Transverse colon (tissue), 4 donors: ENCODE results near the gene CARD10. TPM values are rescaled to one million over a fixed set of nuclear protein-coding genes. Genes with fewer than 3 reads are reported as not detected.
"Not testable (repeated sequence)": the region's sequence is repeated elsewhere in the genome, so short reads cannot be mapped to it uniquely, and the experiment has no call there.

ENCODE experiments used
- DNase-seq: peaks from one replicate; pipeline ENCODE4 v3.0.0-alpha.2; 2019
- H3K27ac ChIP-seq, 4 donors: fragments of 200-600 bp; sonication (generic); 2 replicates each; pipeline ENCODE4 v1.5.1; 2016 to 2018; ENCODE audit warnings: inconsistent platforms in 4 of 4
- H3K27me3 ChIP-seq: fragments of 200-600 bp; sonication (generic); 2 replicates; pipeline ENCODE4 v1.5.1; 2017; ENCODE audit warnings: inconsistent platforms
- H3K36me3 ChIP-seq, 4 donors: fragments of 200-600 bp; sonication (generic); 2 replicates each; pipeline ENCODE4 v1.5.1; 2017 to 2019; ENCODE audit warnings: inconsistent platforms in 4 of 4
- H3K4me1 ChIP-seq, 4 donors: fragments of 200-600 bp; sonication (generic); 2 replicates each; pipeline ENCODE4 v1.5.1; 2017 to 2020; ENCODE audit warnings: inconsistent platforms in 4 of 4
- H3K4me3 ChIP-seq, 4 donors: fragments of 200-600 bp; sonication (generic); 1 replicate in 1 of 4; 2 replicates in 3 of 4; pipeline versions ENCODE4 v1.5.1 to v1.6.1; 2017 to 2019; ENCODE audit warnings: inconsistent platforms in 4 of 4
- H3K9me3 ChIP-seq, 2 donors: fragments of 200-600 bp; sonication (generic); 2 replicates each; pipeline ENCODE4 v1.5.1; 2017 to 2019; ENCODE audit warnings: inconsistent platforms in 2 of 2
- EP300 ChIP-seq: sonication (generic); formaldehyde crosslinking; IDR thresholded peaks from one replicate; pipeline ENCODE4 v1.6.1; 2017; ENCODE audit warnings: antibody characterized with exemption, low read depth
- POLR2A ChIP-seq: fragments of 450-650 bp; IDR thresholded peaks from one replicate; pipeline ENCODE4 v1.6.1; 2016; ENCODE audit warnings: antibody characterized with exemption, mild to moderate bottlenecking, moderate library complexity
- POLR2AphosphoS5 ChIP-seq, 3 donors: sonication (generic); formaldehyde crosslinking; IDR thresholded peaks; one replicate each; pipeline ENCODE4 v1.6.1; 2016; ENCODE audit warnings: antibody characterized with exemption in 3 of 3
- WGBS, 2 donors: methylation state at CpG; one replicate each; pipeline ENCODE4 v1.1.5; 2018; ENCODE audit warnings: low coverage in 1 of 2; 5-methylcytosine and 5-hydroxymethylcytosine counted together
- in situ Hi-C, 4 donors: fragments of 200-750 bp; cut with MboI; loops; one replicate each; pipeline versions ENCODE4 v1.15.0 to v1.15.1; 2017; ENCODE audit warnings: low sequenced_read_pairs in 3 of 4, low pct_ligation_motif_present in 1 of 4, low pct_unique_long_range_greater_than_20kb in 1 of 4
- intact Hi-C: fragments of 100-400 bp; cut with DNase I; formaldehyde crosslinking; loops from one replicate; pipeline ENCODE4 v1.15.1; 2023; ENCODE audit warnings: low total_unique reads
- total RNA-seq, 4 donors: library from RNA; depleted of rRNA; stranded (reverse); fragments of >200 nt; gene quantifications; one replicate each; pipeline ENCODE4 v1.1.0, GENCODE V29; 2016
- TF ChIP-seq, protein P1 (sequence below), 5 experiments: fragments of 200-600 bp in 3 of 5; fragments of 450-650 bp in 2 of 5; sonication (generic) in 3 of 5; IDR thresholded peaks; 1 replicate in 2 of 5; 2 replicates in 3 of 5; pipeline ENCODE4 v1.5.1; 2016 to 2017; ENCODE audit warnings: antibody characterized with exemption in 5 of 5, inconsistent platforms in 3 of 5, mild to moderate bottlenecking in 2 of 5, moderate library complexity in 1 of 5

CARD10 gene
- total RNA-seq, 4 donors from 2014 or later, result 46.3 to 166 (median 60.9) TPM

DNA sequence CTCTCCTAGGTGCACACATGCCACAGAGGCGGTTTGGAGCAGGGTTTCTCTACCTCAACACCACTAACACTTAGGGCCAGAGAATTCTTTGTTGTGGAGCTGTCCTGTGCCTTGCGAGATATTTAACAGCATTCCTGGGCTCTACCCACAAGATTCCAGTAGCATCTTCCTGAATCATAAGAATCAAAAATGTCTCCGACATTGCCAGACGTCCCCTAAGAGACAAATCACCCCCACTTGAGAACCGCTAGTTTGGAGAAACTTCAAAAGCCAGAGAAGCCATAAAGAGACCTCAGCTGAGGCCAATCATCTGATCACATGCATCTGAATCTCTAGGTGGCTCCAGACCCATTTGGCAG, 49.1 kb downstream of the CARD10 start:
- peaks cover 11% of the 10 kb centered on the region for H3K27me3 ChIP-seq
- 77 to 80% methylated on average over 2 to 5 of the region's 5 CpGs for WGBS, 2 donors
- no peak overlapping the region for H3K4me3 ChIP-seq
- H3K9me3 ChIP-seq, result no peaks in the 10 kb centered on the region
- intact Hi-C loops, result no loop called here
- no peak for DNase-seq
- no peak overlapping the region for H3K27ac ChIP-seq
- in situ Hi-C loops, result no loop called here
- H3K4me1 ChIP-seq, result no peaks in the 10 kb centered on the region
- H3K36me3 ChIP-seq, result no peaks in the 10 kb centered on the region
- TF ChIP-seq, protein P1, sequence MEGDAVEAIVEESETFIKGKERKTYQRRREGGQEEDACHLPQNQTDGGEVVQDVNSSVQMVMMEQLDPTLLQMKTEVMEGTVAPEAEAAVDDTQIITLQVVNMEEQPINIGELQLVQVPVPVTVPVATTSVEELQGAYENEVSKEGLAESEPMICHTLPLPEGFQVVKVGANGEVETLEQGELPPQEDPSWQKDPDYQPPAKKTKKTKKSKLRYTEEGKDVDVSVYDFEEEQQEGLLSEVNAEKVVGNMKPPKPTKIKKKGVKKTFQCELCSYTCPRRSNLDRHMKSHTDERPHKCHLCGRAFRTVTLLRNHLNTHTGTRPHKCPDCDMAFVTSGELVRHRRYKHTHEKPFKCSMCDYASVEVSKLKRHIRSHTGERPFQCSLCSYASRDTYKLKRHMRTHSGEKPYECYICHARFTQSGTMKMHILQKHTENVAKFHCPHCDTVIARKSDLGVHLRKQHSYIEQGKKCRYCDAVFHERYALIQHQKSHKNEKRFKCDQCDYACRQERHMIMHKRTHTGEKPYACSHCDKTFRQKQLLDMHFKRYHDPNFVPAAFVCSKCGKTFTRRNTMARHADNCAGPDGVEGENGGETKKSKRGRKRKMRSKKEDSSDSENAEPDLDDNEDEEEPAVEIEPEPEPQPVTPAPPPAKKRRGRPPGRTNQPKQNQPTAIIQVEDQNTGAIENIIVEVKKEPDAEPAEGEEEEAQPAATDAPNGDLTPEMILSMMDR (IDR thresholded peaks at IDR 0.05), result no peak
- TF ChIP-seq POLR2A (no peak), EP300 (no peak), POLR2AphosphoS5 (IDR thresholded peaks at IDR 0.05) (no peak)

DNA sequence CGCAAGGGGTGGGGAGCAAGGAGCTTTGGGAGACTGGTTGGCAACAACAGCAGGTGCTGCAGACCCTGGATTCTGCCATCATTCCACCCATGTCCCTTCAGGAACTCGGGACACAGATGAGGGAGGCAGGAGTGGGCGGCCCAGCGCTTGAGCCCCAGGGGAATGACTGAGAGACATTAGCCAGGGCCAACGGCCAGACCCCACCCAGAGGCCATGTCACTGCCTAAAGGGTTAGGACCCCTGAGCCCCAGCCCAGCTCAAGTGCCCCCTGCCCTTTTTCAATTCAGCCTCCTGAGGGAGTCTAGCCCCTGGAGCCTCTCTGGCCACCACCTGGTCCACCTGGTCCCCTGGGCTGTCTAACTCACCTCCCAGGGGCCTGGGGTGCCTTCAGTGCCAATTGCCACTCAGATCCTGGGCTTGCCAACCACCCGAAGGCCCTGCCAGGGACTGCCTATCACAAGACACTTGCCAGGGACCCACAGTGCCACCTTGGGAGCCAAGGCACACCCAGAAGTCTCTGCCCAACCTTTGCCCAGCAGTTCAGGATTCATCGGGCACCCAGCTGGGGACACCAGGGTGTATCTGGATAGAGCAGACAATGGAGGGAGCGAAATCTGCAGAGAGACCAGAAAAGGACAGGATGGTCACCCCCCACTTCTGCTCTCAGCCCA, 49.7 kb downstream of the CARD10 start:
- 78% methylated on average over 6 of the region's 8 CpGs; no CpG with 5 or more reads in 1 of the 2 donors for WGBS, 2 donors
- TF ChIP-seq, protein P1 (IDR thresholded peaks at IDR 0.05), result no peak
- no peak for TF ChIP-seq POLR2A
- TF ChIP-seq POLR2AphosphoS5 (IDR thresholded peaks at IDR 0.05), result no peak
- TF ChIP-seq EP300, result no peak
- Histone ChIP-seq H3K36me3 (no peaks in the 10 kb centered on the region), H3K27me3 (peaks cover 11% of the 10 kb centered on the region), H3K27ac (no peak overlapping the region), H3K9me3 (no peaks in the 10 kb centered on the region), H3K4me3 (no peak overlapping the region), H3K4me1 (no peaks in the 10 kb centered on the region)
- in situ Hi-C loops, result no loop called here
- no peak for DNase-seq
- intact Hi-C loops, result no loop called here

DNA sequence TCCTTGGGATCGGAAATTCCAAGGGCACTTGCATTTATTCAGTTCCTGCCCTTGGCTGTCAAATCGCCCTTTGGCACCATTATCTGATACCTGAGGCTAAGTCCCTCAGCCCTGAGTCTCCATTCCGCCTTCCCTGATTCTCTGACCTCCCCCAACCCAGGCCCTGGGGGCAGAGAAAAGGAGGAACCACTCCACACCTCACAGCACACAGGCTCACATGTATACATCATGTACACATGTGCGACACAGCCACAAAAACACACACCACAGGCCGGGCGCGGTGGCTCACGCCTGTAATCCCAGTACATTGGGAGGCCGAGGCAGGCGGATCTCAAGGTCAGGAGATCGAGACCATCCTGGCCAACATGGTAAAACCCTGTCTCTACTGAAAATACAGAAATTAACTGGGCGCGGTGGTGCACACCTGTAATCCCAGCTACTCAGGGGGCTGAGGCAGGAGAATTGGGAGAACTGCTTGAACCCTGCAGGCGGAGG, 51.0 kb downstream of the CARD10 start:
- H3K4me3 ChIP-seq, intact Hi-C loops, H3K4me1 ChIP-seq, DNase-seq, in situ Hi-C loops, H3K36me3 ChIP-seq, H3K9me3 ChIP-seq, H3K27ac ChIP-seq: not testable (repeated sequence)
- WGBS, 2 donors, result 80 to 93% methylated on average over 1 to 14 of the region's 14 CpGs
- H3K27me3 ChIP-seq, result peaks cover 11% of the 10 kb centered on the region

DNA sequence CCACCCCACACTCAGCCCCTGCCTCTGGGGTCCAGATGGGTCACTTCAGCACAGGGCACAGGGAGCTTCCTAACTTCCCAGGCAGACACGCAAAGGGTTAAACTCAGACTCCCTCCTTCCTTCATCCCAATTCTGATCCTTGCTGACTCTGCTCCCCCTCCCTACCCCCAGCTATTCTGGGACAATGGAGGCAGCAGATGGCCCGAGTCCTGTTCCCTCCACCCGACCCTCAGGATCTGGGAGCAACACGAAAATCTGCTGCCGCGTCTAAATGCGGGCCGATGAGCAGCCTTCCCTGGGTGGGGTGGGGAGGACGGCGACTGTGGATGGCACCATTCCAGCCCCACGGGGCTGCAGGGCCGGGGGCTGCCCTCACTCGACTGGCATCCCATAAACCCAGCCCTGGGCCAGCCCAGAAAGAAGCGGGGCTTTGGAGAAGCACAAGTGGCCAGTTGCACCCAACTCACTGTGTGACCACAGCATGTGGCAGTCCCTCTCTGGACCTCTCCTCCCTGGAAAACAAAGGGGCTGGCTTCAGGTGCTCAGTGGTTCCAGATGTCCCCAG, 51.7 kb downstream of the CARD10 start:
- DNase-seq, result no peak
- in situ Hi-C loops (no loop called here), intact Hi-C loops (no loop called here)
- no peak for TF ChIP-seq POLR2AphosphoS5 (IDR thresholded peaks at IDR 0.05)
- TF ChIP-seq EP300, result no peak
- TF ChIP-seq, protein P1 (IDR thresholded peaks at IDR 0.05), result no peak
- no peak for TF ChIP-seq POLR2A
- no peaks in the 10 kb centered on the region for H3K9me3 ChIP-seq
- no peaks in the 10 kb centered on the region for H3K4me1 ChIP-seq
- H3K36me3 ChIP-seq, result no peaks in the 10 kb centered on the region
- H3K27ac ChIP-seq, result no peak overlapping the region
- 65% methylated on average over 13 of the region's 14 CpGs; no CpG with 5 or more reads in 1 of the 2 donors for WGBS, 2 donors
- H3K4me3 ChIP-seq, result no peak overlapping the region
- H3K27me3 ChIP-seq, result peaks cover 8% of the 10 kb centered on the region
